CD4-positive, alpha-beta T cell treated with Interleukin-15 for 1 hour (primary cell): ENCODE data around the gene SRMS.

ENCODE experiments used
- DNase-seq: peaks from one replicate; pipeline ENCODE4 v3.0.0-alpha.2; 2020

Gene SRMS

GRCh38 chr20:63547725-63548480 lies at the start of gene SRMS:
Gene SRMS (minus strand): TSS chr20:63547749. CDS start chr20:63547463, 286 bp downstream.
- no peak for DNase-seq

GRCh38 chr20:63596423-63596822 lies 48.9 kb upstream of the SRMS start:
- no peak for DNase-seq

DNA sequence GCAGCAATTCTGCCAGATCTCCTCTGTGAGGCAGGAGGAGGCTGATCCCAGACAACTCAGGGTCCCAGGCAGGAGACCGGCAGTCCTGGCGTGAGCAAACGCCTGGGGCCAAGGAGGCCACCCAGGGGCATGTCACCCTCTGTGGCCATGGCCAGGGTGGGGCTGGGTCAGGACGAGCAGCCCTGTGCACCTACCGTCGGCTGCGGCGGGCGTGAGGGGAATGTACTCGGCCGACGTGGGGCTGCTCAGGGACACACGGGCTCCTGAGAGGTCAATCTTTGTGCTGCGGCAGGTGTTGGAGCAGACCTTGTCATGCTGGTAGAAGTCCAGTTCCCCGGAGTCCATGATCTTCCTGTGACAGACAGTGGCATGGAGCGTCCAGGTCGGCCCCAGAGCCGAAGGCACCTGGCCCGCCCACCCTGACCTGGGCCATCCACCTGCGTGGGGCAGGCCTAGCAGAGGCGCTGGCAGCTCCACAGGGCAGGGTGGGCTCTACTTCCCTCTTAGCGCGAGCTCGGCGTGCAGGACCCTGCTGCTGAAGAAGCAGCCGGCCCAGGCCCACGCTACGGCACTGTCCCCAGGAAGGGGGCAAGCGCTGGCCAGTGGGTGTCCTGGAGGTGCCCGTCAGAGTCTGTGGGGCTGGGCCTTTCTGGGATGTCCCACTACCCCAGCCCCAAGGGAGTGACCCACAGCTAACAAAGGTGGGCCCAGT lies 48.0 kb upstream of the SRMS start:
- DNase-seq, result no peak

GRCh38 chr20:63594043-63594561 lies 46.6 kb upstream of the SRMS start:
- no peak for DNase-seq

DNA sequence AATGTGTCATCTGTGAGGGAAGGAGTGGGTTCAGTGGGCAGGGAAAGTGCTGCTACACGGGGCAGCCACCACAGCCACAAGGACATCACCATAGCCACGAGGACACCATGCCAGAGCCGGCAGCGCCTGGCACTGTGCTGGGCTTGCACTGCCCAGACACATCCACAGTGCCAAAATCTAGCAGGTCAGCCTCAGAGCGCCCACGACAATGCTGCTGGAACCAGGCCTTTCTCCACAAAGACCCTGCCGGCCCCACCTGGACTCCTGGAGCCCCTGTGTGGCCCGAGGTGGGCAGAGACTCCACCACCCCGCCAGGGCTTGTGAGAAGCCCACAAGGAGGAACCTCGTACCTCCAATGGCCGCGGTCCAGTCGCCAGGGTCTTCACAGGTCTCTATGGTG lies 45.1 kb upstream of the SRMS start:
- no peak for DNase-seq

GRCh38 chr20:63591786-63592355 lies 44.3 kb upstream of the SRMS start:
- no peak for DNase-seq

DNA sequence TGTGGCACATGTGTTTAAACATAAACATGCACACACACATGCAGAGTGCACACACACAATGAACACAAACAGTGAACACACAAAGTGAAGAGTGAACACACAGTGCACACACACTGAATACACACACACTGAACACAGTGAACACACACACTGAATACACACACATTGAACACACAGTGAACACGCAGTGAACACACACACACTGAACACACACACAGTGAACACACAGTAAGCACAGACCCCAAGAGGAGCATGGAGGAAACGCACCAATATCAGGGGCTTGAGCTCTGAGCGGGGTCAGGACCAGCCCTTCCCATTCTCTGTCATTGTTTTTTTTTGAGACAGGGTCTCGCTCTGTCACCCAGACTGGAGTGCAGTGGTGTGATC lies 43.6 kb upstream of the SRMS start:
- no peak for DNase-seq

DNA sequence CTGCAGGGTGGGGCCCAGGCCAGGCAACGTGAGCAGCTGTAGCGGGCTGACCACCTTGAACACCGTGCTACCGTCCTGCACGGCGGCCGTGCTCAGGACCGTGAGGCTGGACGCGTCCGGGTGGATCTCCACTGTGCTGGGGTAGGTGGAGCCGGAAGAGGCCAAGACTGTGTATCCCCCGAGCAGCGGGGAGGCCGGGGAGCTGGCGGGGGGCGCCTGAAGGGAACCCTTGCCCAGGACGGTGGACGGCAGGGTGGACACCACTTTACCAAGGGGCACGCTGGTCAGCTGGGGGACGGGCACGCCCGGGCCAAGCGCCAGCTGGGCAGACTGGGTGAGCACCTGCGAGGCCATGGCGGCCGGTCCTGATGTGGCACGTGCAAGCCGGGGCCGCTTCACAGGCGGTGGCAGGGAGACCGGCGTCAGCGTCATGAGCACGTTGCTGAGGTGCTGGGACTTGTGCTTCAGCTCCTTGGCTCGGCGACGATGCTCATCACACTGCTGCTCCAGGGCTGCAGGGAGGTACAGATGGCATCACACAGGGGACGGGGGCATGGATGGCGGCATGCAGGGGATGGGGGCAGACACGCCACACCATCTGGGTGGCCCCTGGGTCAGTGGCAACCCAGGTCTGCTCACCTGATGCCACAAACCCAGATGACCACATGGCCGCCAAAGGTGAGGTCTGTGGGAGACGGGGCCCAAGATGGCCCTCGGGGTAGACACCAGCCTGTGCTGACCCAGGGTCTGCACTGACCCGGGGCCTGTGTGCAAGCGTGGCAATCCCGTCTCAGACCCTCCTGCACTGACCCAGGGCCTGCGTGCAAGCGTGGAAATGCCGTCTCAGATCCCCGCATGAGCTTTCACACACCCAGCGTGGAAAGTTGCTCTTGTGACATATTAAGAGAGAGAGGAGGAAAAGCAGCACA lies 42.9 kb upstream of the SRMS start:
- no peak for DNase-seq

- no peak for DNase-seq
Observed at GRCh38 chr20:63589261-63590217, 42.0 kb upstream of the SRMS start.

- no peak for DNase-seq
Observed at GRCh38 chr20:63588641-63589041, 41.1 kb upstream of the SRMS start.

GRCh38 chr20:63587776-63588591 lies 40.4 kb upstream of the SRMS start:
- no peak for DNase-seq

GRCh38 chr20:63587256-63587655 lies 39.7 kb upstream of the SRMS start:
- no peak for DNase-seq

GRCh38 chr20:63586797-63587196 lies 39.2 kb upstream of the SRMS start:
- no peak for DNase-seq

- DNase-seq, result no peak
Observed at GRCh38 chr20:63585616-63586565, 38.3 kb upstream of the SRMS start.

DNA sequence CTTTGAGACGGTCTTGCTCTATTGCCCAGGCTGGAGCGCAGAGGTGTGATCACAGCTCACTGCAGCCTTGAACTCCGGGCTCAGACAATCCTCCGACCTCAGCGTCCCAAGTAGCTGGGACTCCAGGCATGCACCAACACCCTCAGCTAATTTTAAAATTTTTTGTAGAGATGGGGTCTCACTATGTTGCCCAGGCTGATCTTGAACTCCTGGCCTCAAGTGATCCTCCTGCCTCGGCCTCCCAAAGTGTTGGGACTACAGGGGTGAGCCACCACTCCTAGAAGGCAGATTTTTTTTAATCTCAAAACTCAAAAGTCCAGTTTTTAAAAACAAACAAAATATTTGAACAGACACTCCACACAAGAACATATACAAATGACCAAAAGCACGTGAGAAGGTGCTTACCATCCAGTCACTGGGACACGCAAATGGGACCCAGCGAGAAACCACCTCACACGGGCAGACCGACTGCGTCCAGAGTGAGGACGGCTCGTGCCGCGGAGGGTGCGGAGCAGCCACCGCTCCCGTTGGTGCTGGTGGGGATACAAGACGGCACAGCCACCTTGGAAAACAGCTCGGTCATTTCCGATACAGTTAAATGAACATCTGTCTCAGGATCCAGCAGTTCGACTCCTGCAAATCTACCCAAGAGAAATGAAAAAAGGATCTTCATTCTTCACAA lies 35.0 kb upstream of the SRMS start:
- no peak for DNase-seq

- DNase-seq, result peak; percentile 80
Observed at GRCh38 chr20:63580796-63581461, 33.4 kb upstream of the SRMS start.

DNA sequence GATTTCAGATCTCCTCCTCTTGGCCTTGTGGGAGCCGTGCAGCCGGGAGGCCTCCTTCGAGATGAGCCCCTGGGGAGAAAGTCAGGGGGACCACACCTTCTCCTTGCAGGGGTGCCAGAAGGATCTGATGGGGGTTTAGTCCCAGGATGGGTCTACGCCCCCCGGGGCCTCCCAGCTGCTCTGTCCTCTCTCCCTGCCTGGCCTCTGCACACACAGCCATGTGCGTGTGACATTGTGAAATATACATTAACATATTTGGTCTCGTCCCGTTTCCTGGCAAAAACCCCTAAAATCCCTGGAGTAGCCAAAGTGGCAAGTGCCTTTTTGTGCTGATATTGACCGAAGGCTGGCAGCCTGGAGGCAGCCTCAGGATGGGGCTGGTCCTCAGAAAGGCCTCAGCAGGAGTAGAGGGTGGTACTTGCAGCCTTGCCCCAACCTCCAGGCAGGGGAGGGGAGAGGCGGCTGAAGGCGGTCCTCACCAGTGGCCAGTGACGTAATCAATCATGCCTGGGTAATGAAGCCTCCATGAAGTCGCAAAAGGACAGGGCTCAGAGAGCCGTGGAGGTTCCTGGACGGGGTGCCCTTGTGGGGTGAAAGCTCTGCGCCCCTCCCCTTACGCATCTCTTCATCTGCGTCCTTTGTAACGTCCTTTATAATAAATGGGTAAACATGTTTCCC lies 31.6 kb upstream of the SRMS start:
- no peak for DNase-seq
